ENCODE results near the gene ACP3.
A peak's percentile ranks its signal among the peaks of the same experiment; 100 is the strongest.

ACP3 gene

DNA sequence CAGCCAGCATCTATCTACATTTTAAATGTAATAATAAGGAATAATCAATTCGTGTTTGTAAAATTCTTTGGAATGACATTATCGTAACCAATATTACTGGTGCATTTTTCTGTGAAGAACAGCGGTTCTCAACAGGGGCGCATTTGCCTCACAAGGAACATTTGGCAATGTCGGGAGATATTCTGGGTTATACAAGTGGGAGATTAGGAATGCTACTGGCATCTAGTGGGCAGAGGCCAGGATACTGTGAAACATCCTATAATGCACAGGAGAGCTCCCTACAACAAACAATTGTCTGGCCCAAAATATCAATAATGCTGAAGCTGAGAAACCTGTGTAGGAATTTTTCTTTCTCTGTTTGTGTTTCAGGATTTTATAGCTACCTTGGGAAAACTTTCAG, 25.0 kb downstream of the ACP3 start:
- TF ChIP-seq, protein P1, sequence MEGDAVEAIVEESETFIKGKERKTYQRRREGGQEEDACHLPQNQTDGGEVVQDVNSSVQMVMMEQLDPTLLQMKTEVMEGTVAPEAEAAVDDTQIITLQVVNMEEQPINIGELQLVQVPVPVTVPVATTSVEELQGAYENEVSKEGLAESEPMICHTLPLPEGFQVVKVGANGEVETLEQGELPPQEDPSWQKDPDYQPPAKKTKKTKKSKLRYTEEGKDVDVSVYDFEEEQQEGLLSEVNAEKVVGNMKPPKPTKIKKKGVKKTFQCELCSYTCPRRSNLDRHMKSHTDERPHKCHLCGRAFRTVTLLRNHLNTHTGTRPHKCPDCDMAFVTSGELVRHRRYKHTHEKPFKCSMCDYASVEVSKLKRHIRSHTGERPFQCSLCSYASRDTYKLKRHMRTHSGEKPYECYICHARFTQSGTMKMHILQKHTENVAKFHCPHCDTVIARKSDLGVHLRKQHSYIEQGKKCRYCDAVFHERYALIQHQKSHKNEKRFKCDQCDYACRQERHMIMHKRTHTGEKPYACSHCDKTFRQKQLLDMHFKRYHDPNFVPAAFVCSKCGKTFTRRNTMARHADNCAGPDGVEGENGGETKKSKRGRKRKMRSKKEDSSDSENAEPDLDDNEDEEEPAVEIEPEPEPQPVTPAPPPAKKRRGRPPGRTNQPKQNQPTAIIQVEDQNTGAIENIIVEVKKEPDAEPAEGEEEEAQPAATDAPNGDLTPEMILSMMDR (IDR thresholded peaks at IDR 0.05; ENCODE audit: insufficient read depth, low read length, poor library complexity, severe bottlenecking), result no peak
- DNase-seq (ENCODE audit: extremely low read depth, insufficient read length), result no peak
- no peaks in the 10 kb centered on the region for H3K27me3 ChIP-seq (replicated peaks; ENCODE audit: control insufficient read depth, insufficient read depth, low read length)
- no peaks in the 10 kb centered on the region for H3K36me3 ChIP-seq (ENCODE audit: control insufficient read depth, insufficient read depth, low read length)
- no peak overlapping the region for H3K4me3 ChIP-seq (replicated peaks; ENCODE audit: low read depth, low read length)

DNA sequence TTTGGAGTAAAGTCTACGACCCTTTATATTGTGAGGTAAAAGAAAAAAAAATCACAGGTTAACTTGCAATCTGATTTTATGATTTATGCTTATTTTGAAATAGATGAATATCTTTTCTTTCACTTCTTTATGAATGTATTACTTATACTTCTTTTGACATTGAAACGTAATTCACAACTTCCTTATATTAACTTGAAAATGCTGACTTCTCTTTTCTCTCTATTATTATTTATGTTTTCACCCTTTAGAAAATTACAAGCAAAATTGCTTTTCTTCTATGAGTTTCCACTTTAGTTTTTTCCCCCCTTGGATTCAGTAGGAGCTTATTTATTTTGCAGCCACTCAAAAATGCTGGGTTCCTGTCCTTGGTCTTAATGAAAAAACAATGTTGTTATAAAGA, 25.4 kb downstream of the ACP3 start:
- no peak for DNase-seq (ENCODE audit: extremely low read depth, insufficient read length)
- Histone ChIP-seq H3K4me3 (replicated peaks; ENCODE audit: low read depth, low read length) (no peak overlapping the region), H3K36me3 (ENCODE audit: control insufficient read depth, insufficient read depth, low read length) (no peaks in the 10 kb centered on the region), H3K27me3 (replicated peaks; ENCODE audit: control insufficient read depth, insufficient read depth, low read length) (no peaks in the 10 kb centered on the region)
- TF ChIP-seq, protein P1 (IDR thresholded peaks at IDR 0.05; ENCODE audit: insufficient read depth, low read length, poor library complexity, severe bottlenecking), result no peak

DNA sequence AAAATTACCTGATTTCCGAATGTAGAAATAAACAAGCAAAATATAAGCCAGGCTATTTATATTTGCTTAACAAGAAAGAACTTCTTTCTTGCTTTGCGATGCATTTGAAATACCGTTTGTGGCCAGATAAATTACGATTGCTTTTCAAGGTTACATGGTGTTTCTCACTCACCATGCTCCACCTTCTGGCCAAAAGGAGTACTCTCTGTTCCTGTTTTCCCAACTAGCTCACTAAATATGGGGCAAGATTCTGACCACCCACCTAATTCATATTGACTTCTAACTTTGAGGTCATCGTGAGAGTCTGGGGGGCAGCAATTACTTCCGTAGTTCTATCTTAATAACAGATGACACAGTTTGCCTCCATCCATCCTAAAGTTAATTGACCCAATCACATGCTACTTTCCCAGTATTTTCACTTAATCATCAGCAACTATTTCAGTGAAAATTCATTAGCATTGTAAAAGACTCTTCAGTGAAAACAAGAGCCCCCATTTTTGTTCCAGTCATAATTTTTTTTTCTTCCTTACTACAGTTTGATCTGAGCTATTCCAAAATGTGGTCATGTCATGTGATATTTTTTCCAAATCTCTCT, 25.9 kb downstream of the ACP3 start:
- H3K27me3 ChIP-seq (replicated peaks; ENCODE audit: control insufficient read depth, insufficient read depth, low read length), result no peaks in the 10 kb centered on the region
- H3K36me3 ChIP-seq (ENCODE audit: control insufficient read depth, insufficient read depth, low read length), result no peaks in the 10 kb centered on the region
- no peak overlapping the region for H3K4me3 ChIP-seq (replicated peaks; ENCODE audit: low read depth, low read length)

DNA sequence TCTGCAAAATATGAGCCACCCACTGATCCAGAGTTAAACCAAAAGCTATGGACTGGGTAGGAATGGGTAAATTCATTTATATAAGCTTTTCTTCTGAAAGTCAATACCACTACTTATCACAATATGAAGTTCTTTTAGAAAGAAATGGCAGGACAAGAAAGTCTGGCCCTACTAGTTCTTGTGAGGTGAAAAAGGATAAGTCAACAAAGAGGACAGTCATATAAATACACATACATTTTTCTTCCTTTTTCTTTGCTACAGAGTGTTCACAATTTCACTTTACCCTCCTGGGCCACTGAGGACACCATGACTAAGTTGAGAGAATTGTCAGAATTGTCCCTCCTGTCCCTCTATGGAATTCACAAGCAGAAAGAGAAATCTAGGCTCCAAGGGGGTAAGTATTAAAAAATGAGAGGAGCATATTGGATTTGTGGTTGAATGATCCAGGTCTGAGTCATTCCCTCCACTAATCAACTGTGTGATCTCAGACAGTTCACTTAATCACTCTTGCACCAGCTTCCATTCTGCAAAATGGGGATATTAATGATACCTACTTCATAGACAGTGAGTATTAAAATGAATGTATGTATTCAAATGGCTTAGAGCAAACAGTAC, 27.6 kb downstream of the ACP3 start:
- Histone ChIP-seq H3K4me3 (replicated peaks; ENCODE audit: low read depth, low read length) (no peak overlapping the region), H3K36me3 (ENCODE audit: control insufficient read depth, insufficient read depth, low read length) (no peaks in the 10 kb centered on the region), H3K27me3 (replicated peaks; ENCODE audit: control insufficient read depth, insufficient read depth, low read length) (no peaks in the 10 kb centered on the region)
- no peak for DNase-seq (ENCODE audit: extremely low read depth, insufficient read length)
- TF ChIP-seq, protein P1 (IDR thresholded peaks at IDR 0.05; ENCODE audit: insufficient read depth, low read length, poor library complexity, severe bottlenecking), result no peak

More for the DNA sequence above, 25.9 kb downstream of the ACP3 start:
- DNase-seq (ENCODE audit: extremely low read depth, insufficient read length), result no peak
- TF ChIP-seq, protein P1 (IDR thresholded peaks at IDR 0.05; ENCODE audit: insufficient read depth, low read length, poor library complexity, severe bottlenecking), result peak; percentile 72

DNA sequence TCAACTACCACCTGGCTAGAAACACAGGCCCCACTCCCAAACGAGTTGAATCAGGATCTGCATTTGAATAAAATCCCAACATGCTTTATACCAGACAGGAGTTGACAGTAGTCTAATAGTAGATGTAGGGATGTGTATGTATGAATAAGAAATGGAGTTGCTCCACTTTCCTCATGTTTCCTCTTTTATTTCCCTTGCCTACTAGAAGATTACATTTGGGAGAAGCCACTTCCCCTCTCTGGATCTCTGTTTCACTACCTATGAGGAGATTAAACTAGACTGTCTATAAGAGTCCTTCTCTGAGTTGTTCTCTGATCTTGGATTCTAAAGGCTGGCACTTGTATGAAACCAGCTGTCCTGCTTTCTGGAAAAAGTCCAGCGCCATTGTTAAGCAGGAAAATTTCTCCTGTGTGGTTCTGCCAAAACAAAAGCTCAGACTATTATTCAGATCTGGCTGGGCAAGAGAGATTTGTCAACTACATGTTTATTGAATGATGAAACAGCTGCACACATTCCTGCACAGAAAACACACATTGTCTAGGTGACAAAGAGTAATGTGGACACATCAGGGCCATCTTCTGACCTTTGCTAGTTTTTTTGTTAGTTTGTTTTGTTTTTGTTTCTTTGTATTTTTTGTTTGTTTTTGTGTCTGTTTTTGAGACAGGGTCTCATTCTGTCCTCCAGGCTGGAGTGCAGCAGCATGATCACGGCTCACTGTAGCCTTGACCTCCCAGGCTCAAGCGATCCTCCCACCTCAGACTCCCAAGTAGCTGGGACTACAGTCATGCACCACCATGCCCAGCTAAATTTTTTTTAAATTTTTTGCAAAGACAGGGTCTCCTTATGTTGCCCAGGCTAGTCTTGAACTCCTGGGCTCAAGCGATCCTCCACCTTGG, 29.9 kb downstream of the ACP3 start:
- H3K4me3 ChIP-seq (replicated peaks; ENCODE audit: low read depth, low read length), result no peak overlapping the region
- DNase-seq (ENCODE audit: extremely low read depth, insufficient read length), result no peak
- TF ChIP-seq, protein P1 (IDR thresholded peaks at IDR 0.05; ENCODE audit: insufficient read depth, low read length, poor library complexity, severe bottlenecking), result no peak

More for the DNA sequence above, 29.9 kb downstream of the ACP3 start:
- H3K36me3 ChIP-seq (ENCODE audit: control insufficient read depth, insufficient read depth, low read length), result no peaks in the 10 kb centered on the region
- no peaks in the 10 kb centered on the region for H3K27me3 ChIP-seq (replicated peaks; ENCODE audit: control insufficient read depth, insufficient read depth, low read length)
